ENCODE results near the gene MS4A18. TPM values are rescaled to one million over a fixed set of nuclear protein-coding genes. Genes with fewer than 3 reads are reported as not detected.

MS4A18 gene
- total RNA-seq, 1 experiment from 2014 or later, result not detected

GRCh38 chr11:60771146-60771545 is 46.6 kb downstream of the MS4A18 start:
- Mint-ChIP-seq H3K27ac (no peak overlapping the region), H3K36me3 (no peaks in the 10 kb centered on the region; the same call in 1 of the 2 replicates), H3K9me3 (no peaks in the 10 kb centered on the region), H3K4me3 (no peak overlapping the region), H3K27me3 (ENCODE audit: low read depth) (peaks cover 42% of the 10 kb centered on the region), H3K4me1 (peaks cover 12% of the 10 kb centered on the region)
- TF ChIP-seq, protein P1, sequence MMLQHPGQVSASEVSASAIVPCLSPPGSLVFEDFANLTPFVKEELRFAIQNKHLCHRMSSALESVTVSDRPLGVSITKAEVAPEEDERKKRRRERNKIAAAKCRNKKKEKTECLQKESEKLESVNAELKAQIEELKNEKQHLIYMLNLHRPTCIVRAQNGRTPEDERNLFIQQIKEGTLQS (CRISPR knock-in tag; conservative IDR thresholded peaks at IDR 0.05), result no peak
- TF ChIP-seq, protein P2, sequence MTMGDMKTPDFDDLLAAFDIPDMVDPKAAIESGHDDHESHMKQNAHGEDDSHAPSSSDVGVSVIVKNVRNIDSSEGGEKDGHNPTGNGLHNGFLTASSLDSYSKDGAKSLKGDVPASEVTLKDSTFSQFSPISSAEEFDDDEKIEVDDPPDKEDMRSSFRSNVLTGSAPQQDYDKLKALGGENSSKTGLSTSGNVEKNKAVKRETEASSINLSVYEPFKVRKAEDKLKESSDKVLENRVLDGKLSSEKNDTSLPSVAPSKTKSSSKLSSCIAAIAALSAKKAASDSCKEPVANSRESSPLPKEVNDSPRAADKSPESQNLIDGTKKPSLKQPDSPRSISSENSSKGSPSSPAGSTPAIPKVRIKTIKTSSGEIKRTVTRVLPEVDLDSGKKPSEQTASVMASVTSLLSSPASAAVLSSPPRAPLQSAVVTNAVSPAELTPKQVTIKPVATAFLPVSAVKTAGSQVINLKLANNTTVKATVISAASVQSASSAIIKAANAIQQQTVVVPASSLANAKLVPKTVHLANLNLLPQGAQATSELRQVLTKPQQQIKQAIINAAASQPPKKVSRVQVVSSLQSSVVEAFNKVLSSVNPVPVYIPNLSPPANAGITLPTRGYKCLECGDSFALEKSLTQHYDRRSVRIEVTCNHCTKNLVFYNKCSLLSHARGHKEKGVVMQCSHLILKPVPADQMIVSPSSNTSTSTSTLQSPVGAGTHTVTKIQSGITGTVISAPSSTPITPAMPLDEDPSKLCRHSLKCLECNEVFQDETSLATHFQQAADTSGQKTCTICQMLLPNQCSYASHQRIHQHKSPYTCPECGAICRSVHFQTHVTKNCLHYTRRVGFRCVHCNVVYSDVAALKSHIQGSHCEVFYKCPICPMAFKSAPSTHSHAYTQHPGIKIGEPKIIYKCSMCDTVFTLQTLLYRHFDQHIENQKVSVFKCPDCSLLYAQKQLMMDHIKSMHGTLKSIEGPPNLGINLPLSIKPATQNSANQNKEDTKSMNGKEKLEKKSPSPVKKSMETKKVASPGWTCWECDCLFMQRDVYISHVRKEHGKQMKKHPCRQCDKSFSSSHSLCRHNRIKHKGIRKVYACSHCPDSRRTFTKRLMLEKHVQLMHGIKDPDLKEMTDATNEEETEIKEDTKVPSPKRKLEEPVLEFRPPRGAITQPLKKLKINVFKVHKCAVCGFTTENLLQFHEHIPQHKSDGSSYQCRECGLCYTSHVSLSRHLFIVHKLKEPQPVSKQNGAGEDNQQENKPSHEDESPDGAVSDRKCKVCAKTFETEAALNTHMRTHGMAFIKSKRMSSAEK (CRISPR knock-in tag; IDR thresholded peaks at IDR 0.05; ENCODE audit: borderline replicate concordance), result no peak
- TF ChIP-seq FOXP1 (CRISPR knock-in tag; IDR thresholded peaks at IDR 0.05; ENCODE audit: borderline replicate concordance) (no peak), SMAD4 (CRISPR knock-in tag; IDR thresholded peaks at IDR 0.05) (no peak), ZSCAN18 (CRISPR knock-in tag; IDR thresholded peaks at IDR 0.05) (no peak), ZNF232 (CRISPR knock-in tag; IDR thresholded peaks at IDR 0.05) (no peak), HMGA2 (CRISPR knock-in tag; IDR thresholded peaks at IDR 0.05) (no peak), SOX15 (CRISPR knock-in tag; IDR thresholded peaks at IDR 0.05) (no peak), FOXK1 (CRISPR knock-in tag; IDR thresholded peaks at IDR 0.05) (no peak), GRHL2 (CRISPR knock-in tag; IDR thresholded peaks at IDR 0.05; ENCODE audit: insufficient replicate concordance, severe bottlenecking) (no peak), SMAD3 (CRISPR knock-in tag; IDR thresholded peaks at IDR 0.05; ENCODE audit: borderline replicate concordance) (no peak), MXD4 (CRISPR knock-in tag; IDR thresholded peaks at IDR 0.05; ENCODE audit: borderline replicate concordance) (no peak)
- TF ChIP-seq, protein P3, sequence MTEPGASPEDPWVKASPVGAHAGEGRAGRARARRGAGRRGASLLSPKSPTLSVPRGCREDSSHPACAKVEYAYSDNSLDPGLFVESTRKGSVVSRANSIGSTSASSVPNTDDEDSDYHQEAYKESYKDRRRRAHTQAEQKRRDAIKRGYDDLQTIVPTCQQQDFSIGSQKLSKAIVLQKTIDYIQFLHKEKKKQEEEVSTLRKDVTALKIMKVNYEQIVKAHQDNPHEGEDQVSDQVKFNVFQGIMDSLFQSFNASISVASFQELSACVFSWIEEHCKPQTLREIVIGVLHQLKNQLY (CRISPR knock-in tag; IDR thresholded peaks at IDR 0.05), result no peak
- DNase-seq (ENCODE audit: low spot score) (no peak), ATAC-seq (no peak)
- ChIA-PET CTCF (interaction anchor here (0.6 to 8.9 kb wide), 4 partner anchors 7 to 128 kb away, joined by 3 to 125 read pairs (median 3); partner anchors contain the start of gene MS4A15), POLR2A (no interaction called here)

GRCh38 chr11:60771879-60772525 is 47.5 kb downstream of the MS4A18 start:
- POLR2A ChIA-PET, result no interaction called here
- H3K9me3 Mint-ChIP-seq, result no peaks in the 10 kb centered on the region
- no peak for ATAC-seq
- no peak overlapping the region for H3K4me3 Mint-ChIP-seq
- H3K27me3 Mint-ChIP-seq (ENCODE audit: low read depth), result peaks cover 35% of the 10 kb centered on the region
- DNase-seq (ENCODE audit: low spot score), result no peak
- TF ChIP-seq NR2C2 (CRISPR knock-in tag; IDR thresholded peaks at IDR 0.05) (no peak), GABPB1 (CRISPR knock-in tag; IDR thresholded peaks at IDR 0.05) (no peak), ESRRA (CRISPR knock-in tag; IDR thresholded peaks at IDR 0.05; ENCODE audit: borderline replicate concordance) (no peak), SMAD3 (CRISPR knock-in tag; IDR thresholded peaks at IDR 0.05; ENCODE audit: borderline replicate concordance) (no peak)
- no peak overlapping the region for H3K27ac Mint-ChIP-seq
- no peaks in the 10 kb centered on the region; the same call in 1 of the 2 replicates for H3K36me3 Mint-ChIP-seq
- peaks cover 11% of the 10 kb centered on the region for H3K4me1 Mint-ChIP-seq
- CTCF ChIA-PET, result interaction anchor here (1.1 to 8.9 kb wide), 3 partner anchors 8 to 115 kb away, joined by 3 to 125 read pairs (median 5); no protein-coding TSS in a partner anchor
